ENCODE data around the gene SLIT1.

DNA sequence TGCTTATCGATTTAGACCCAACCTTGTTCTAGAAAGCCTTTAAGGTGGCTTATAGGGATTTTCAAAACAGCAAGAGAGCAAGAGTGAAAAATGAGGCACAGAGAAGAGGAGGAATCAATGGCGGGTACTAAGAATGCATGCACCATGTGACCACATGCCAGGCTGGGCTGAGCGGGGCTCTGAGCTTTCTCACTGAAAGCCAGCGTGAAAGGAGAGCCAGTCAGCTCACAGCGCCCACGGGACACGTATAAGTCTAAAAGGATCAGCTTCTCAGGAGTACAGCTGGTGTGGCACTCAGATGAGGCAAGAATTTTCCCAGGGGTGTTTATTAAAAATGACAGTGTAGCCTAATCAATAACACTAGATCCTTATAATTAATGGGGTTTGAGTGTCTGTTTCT is 114.3 kb downstream of the SLIT1 start:
- TF ChIP-seq, protein P1, sequence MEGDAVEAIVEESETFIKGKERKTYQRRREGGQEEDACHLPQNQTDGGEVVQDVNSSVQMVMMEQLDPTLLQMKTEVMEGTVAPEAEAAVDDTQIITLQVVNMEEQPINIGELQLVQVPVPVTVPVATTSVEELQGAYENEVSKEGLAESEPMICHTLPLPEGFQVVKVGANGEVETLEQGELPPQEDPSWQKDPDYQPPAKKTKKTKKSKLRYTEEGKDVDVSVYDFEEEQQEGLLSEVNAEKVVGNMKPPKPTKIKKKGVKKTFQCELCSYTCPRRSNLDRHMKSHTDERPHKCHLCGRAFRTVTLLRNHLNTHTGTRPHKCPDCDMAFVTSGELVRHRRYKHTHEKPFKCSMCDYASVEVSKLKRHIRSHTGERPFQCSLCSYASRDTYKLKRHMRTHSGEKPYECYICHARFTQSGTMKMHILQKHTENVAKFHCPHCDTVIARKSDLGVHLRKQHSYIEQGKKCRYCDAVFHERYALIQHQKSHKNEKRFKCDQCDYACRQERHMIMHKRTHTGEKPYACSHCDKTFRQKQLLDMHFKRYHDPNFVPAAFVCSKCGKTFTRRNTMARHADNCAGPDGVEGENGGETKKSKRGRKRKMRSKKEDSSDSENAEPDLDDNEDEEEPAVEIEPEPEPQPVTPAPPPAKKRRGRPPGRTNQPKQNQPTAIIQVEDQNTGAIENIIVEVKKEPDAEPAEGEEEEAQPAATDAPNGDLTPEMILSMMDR (conservative IDR thresholded peaks at IDR 0.05; ENCODE audit: low read length), result no peak
- no peak for TF ChIP-seq EZH2phosphoT487 (IDR thresholded peaks at IDR 0.05; ENCODE audit: borderline replicate concordance, low read depth, low read length)
